GM18870 (cell line): ENCODE data around the gene DPYSL5.
"Not testable (repeated sequence)": the region's sequence is repeated elsewhere in the genome, so short reads cannot be mapped to it uniquely, and the experiment has no call there.

Experiments used
- ATAC-seq: cut with Tn5 transposase; IDR thresholded peaks from one replicate; pipeline ENCODE4 v1.9.1; 2021; ENCODE audit warnings: moderate library complexity; ENCODE audit not compliant: unreplicated experiment

DPYSL5 gene

GRCh38 chr2:26874514-26874913 is 26.6 kb downstream of the DPYSL5 start:
- ATAC-seq = no peak

GRCh38 chr2:26875065-26875634 is 27.2 kb downstream of the DPYSL5 start:
- no peak for ATAC-seq

- no peak for ATAC-seq
These were observed 27.9 kb downstream of the DPYSL5 start for GRCh38 chr2:26875808-26876207.

- no peak for ATAC-seq
These were observed 28.3 kb downstream of the DPYSL5 start for GRCh38 chr2:26876260-26876659.

- no peak for ATAC-seq
These were observed 29.3 kb downstream of the DPYSL5 start for GRCh38 chr2:26877276-26877675.

GRCh38 chr2:26880161-26880560 is 32.2 kb downstream of the DPYSL5 start:
- ATAC-seq = no peak

GRCh38 chr2:26880910-26881435 is 33.0 kb downstream of the DPYSL5 start:
- no peak for ATAC-seq

GRCh38 chr2:26882220-26882619 is 34.3 kb downstream of the DPYSL5 start:
- not testable (repeated sequence) for ATAC-seq

- ATAC-seq = no peak
These were observed 36.0 kb downstream of the DPYSL5 start for GRCh38 chr2:26883956-26884355.

- no peak for ATAC-seq
These were observed 36.6 kb downstream of the DPYSL5 start for GRCh38 chr2:26884486-26884885.

- no peak for ATAC-seq
These were observed 37.9 kb downstream of the DPYSL5 start for GRCh38 chr2:26885651-26886329.

GRCh38 chr2:26886736-26887135 is 38.8 kb downstream of the DPYSL5 start:
- no peak for ATAC-seq

GRCh38 chr2:26887151-26887550 is 39.2 kb downstream of the DPYSL5 start:
- no peak for ATAC-seq

- ATAC-seq = no peak
These were observed 41.9 kb downstream of the DPYSL5 start for GRCh38 chr2:26889796-26890195.

GRCh38 chr2:26890341-26891000 is 42.5 kb downstream of the DPYSL5 start:
- ATAC-seq = no peak

- no peak for ATAC-seq
These were observed 44.2 kb downstream of the DPYSL5 start for GRCh38 chr2:26892133-26892532.

- no peak for ATAC-seq
These were observed 45.1 kb downstream of the DPYSL5 start for GRCh38 chr2:26892922-26893524.

- no peak for ATAC-seq
These were observed 46.2 kb downstream of the DPYSL5 start for GRCh38 chr2:26894136-26894535.

- ATAC-seq = no peak
These were observed 50.0 kb downstream of the DPYSL5 start for GRCh38 chr2:26897807-26898479.

GRCh38 chr2:26898480-26899078 is 50.6 kb downstream of the DPYSL5 start:
- ATAC-seq = no peak
